Renal cortex interstitium (tissue), 15 donors: Measurements from ENCODE around the gene PEPD. TPM values are rescaled to one million over a fixed set of nuclear protein-coding genes. Genes with fewer than 3 reads are reported as not detected.
"Not testable (repeated sequence)": the region's sequence is repeated elsewhere in the genome, so short reads cannot be mapped to it uniquely, and the experiment has no call there.

Experiments used
- DNase-seq, 11 donors: peaks; one replicate each; pipeline ENCODE4 v3.0.0-alpha.2; 2013; ENCODE audit warnings: low read depth in 9 of 11, low spot score in 4 of 11; ENCODE audit errors: extremely low read depth in 1 of 11
- long read RNA-seq, 16 experiments: transcript quantifications; one replicate each; lab custom pipeline, GENCODE V29; 2026
- polyA plus RNA-seq, 3 donors: library from polyadenylated mRNA; unstranded; fragments of 120-200 nt; gene quantifications; one replicate each; pipeline ENCODE4 v1.2.1, GENCODE V29; 2013; ENCODE audit not compliant: insufficient read length in 3 of 3

The PEPD gene
- 100 to 1,000 TPM; 106 to 122 (median 112) TPM for polyA plus RNA-seq
- long read RNA-seq, donor 1, transcript PEPD-201 (15 exons, 1,910 nt) = major isoform, 32 of 34 reads
- long read RNA-seq, donor 1, partial matches to known transcripts = 0 of 34 reads
- long read RNA-seq, donor 1, other reads (novel, unspliced or antisense) = 0 of 34 reads
- long read RNA-seq, donor 2, transcript PEPD-201 (15 exons, 1,910 nt) = major isoform, 28 of 60 reads
- long read RNA-seq, donor 2, transcript PEPD-211 (2 exons, 1,763 nt) = minor isoform, 7 of 60 reads
- long read RNA-seq, donor 2, partial matches to known transcripts = 25 of 60 reads
- long read RNA-seq, donor 2, other reads (novel, unspliced or antisense) = 0 of 60 reads
- long read RNA-seq, donor 3, transcript PEPD-211 (2 exons, 1,763 nt) = minor isoform, 6 of 99 reads
- long read RNA-seq, donor 3, transcript PEPD-201 (15 exons, 1,910 nt) = major isoform, 48 of 99 reads
- long read RNA-seq, donor 3, partial matches to known transcripts = 45 of 99 reads
- long read RNA-seq, donor 3, other reads (novel, unspliced or antisense) = 0 of 99 reads
- long read RNA-seq, donor 4, transcript PEPD-201 (15 exons, 1,910 nt) = major isoform, 36 of 43 reads
- long read RNA-seq, donor 4, partial matches to known transcripts = 6 of 43 reads
- long read RNA-seq, donor 4, other reads (novel, unspliced or antisense) = 0 of 43 reads
- long read RNA-seq, donor 5, transcript PEPD-201 (15 exons, 1,910 nt) = major isoform, 53 of 60 reads
- long read RNA-seq, donor 5, partial matches to known transcripts = 5 of 60 reads
- long read RNA-seq, donor 5, other reads (novel, unspliced or antisense) = 0 of 60 reads
- long read RNA-seq, donor 6, transcript PEPD-201 (15 exons, 1,910 nt) = major isoform, 24 of 37 reads
- long read RNA-seq, donor 6, transcript PEPD-211 (2 exons, 1,763 nt) = minor isoform, 5 of 37 reads
- long read RNA-seq, donor 6, partial matches to known transcripts = 0 of 37 reads
- long read RNA-seq, donor 6, other reads (novel, unspliced or antisense) = 6 of 37 reads
- long read RNA-seq, donor 7, transcript PEPD-201 (15 exons, 1,910 nt) = major isoform, 46 of 81 reads
- long read RNA-seq, donor 7, partial matches to known transcripts = 31 of 81 reads
- long read RNA-seq, donor 7, other reads (novel, unspliced or antisense) = 0 of 81 reads
- long read RNA-seq, donor 8, transcript PEPD-201 (15 exons, 1,910 nt) = major isoform, 90 of 205 reads
- long read RNA-seq, donor 8, transcript PEPD-211 (2 exons, 1,763 nt) = minor isoform, 11 of 205 reads
- long read RNA-seq, donor 8, partial matches to known transcripts = 98 of 205 reads
- long read RNA-seq, donor 8, other reads (novel, unspliced or antisense) = 5 of 205 reads
- long read RNA-seq, donor 9, transcript PEPD-201 (15 exons, 1,910 nt) = major isoform, 24 of 33 reads
- long read RNA-seq, donor 9, partial matches to known transcripts = 6 of 33 reads
- long read RNA-seq, donor 9, other reads (novel, unspliced or antisense) = 0 of 33 reads
- long read RNA-seq, donor 10, transcript PEPD-201 (15 exons, 1,910 nt) = major isoform, 38 of 42 reads
- long read RNA-seq, donor 10, partial matches to known transcripts = 0 of 42 reads
- long read RNA-seq, donor 10, other reads (novel, unspliced or antisense) = 0 of 42 reads
- long read RNA-seq, donor 11, transcript PEPD-201 (15 exons, 1,910 nt) = major isoform, 30 of 31 reads
- long read RNA-seq, donor 11, partial matches to known transcripts = 0 of 31 reads
- long read RNA-seq, donor 11, other reads (novel, unspliced or antisense) = 0 of 31 reads
- long read RNA-seq, donor 12, transcript PEPD-201 (15 exons, 1,910 nt) = major isoform, 7 of 18 reads
- long read RNA-seq, donor 12, partial matches to known transcripts = 9 of 18 reads
- long read RNA-seq, donor 12, other reads (novel, unspliced or antisense) = 0 of 18 reads
- long read RNA-seq, donor 13, transcript PEPD-211 (2 exons, 1,763 nt) = minor isoform, 8 of 92 reads
- long read RNA-seq, donor 13, transcript PEPD-201 (15 exons, 1,910 nt) = major isoform, 72 of 92 reads
- long read RNA-seq, donor 13, partial matches to known transcripts = 12 of 92 reads
- long read RNA-seq, donor 13, other reads (novel, unspliced or antisense) = 0 of 92 reads
- long read RNA-seq, donor 14, transcript PEPD-201 (15 exons, 1,910 nt) = major isoform, 40 of 42 reads
- long read RNA-seq, donor 14, partial matches to known transcripts = 0 of 42 reads
- long read RNA-seq, donor 14, other reads (novel, unspliced or antisense) = 0 of 42 reads
- long read RNA-seq, donor 15, transcript PEPD-211 (2 exons, 1,763 nt) = minor isoform, 6 of 28 reads
- long read RNA-seq, donor 15, transcript PEPD-201 (15 exons, 1,910 nt) = major isoform, 22 of 28 reads
- long read RNA-seq, donor 15, partial matches to known transcripts = 0 of 28 reads
- long read RNA-seq, donor 15, other reads (novel, unspliced or antisense) = 0 of 28 reads
- long read RNA-seq, donor 16, transcript PEPD-201 (15 exons, 1,910 nt) = major isoform, 97 of 148 reads
- long read RNA-seq, donor 16, transcript PEPD-211 (2 exons, 1,763 nt) = minor isoform, 5 of 148 reads
- long read RNA-seq, donor 16, partial matches to known transcripts = 39 of 148 reads
- long read RNA-seq, donor 16, other reads (novel, unspliced or antisense) = 7 of 148 reads

- DNase-seq = peak; percentile 62 to 88 (median 83)
Observed at GRCh38 chr19:33521480-33522370, at the start of gene PEPD. Gene PEPD (minus strand): TSS chr19:33521791. CDS start chr19:33521760, 31 bp downstream.

GRCh38 chr19:33569821-33570220 is 48.2 kb upstream of the PEPD start:
- no peak for DNase-seq

DNA sequence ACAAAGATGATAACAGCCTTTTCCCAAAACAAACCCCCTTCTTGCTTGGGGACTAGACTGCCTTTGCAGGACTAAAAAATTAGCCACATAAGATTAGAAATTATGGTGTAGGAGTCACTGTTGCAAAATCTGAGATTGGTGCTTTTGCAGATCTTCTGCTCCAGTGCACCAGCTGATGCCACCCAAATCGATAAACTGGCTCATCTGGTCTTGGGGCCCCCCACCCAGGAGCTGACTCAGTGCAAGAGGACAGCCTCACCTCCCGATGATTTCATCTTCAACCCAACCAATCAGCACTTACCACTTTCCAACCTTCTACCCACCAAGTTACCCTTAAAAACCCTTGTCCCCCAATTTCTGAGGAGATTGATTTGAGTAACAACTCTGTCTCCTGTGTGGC is 47.1 kb upstream of the PEPD start:
- DNase-seq = no peak

GRCh38 chr19:33564836-33565338 is 43.3 kb upstream of the PEPD start:
- DNase-seq = no peak

GRCh38 chr19:33562636-33563035 is 41.0 kb upstream of the PEPD start:
- DNase-seq = no peak

DNA sequence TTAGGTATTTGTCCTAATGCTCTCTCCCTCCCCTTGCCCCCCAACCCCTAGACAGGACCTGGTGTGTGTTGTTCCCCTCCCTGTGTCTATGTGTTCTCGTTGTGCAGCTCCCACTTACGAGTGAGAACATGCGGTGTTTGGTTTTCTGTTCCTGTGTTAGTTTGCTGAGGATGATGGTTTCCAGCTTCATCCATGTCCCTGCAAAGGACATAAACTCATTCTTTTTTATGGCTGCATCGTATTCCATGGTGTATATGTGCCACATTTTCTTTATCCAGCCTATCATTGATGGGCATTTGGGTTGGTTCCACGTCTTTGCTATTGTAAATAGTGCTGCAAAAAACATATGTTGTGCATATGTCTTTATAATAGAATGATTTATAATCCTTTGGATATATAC is 40.1 kb upstream of the PEPD start:
- not testable (repeated sequence) for DNase-seq

- no peak for DNase-seq
Observed at GRCh38 chr19:33561261-33561660, 39.7 kb upstream of the PEPD start.

GRCh38 chr19:33559996-33560395 is 38.4 kb upstream of the PEPD start:
- DNase-seq = no peak

- DNase-seq = no peak
Observed at GRCh38 chr19:33558856-33559255, 37.3 kb upstream of the PEPD start.

DNA sequence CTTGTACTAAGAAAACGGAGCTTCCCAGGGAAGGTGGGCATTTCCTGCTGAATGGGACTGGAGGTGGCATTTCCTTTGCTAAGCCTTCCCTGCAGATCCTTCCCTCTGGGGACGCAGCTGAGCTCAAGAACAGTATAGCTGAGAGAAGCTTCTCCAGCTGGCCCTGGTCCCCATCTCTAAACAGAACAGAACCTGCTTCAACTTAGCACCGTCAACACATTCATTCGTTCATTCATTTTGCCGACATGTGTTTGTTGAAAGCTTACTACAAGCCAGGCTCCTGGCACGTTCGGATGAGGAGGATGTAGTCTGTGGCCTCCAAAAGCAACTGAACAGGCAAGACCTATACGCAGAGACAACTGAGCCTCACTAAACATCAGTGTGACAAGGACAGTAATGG is 36.6 kb upstream of the PEPD start:
- DNase-seq = no peak

GRCh38 chr19:33557720-33558119 is 36.1 kb upstream of the PEPD start:
- DNase-seq = no peak

- DNase-seq = no peak
Observed at GRCh38 chr19:33557196-33557595, 35.6 kb upstream of the PEPD start.

- DNase-seq = no peak
Observed at GRCh38 chr19:33556261-33556660, 34.7 kb upstream of the PEPD start.

GRCh38 chr19:33555726-33556125 is 34.1 kb upstream of the PEPD start:
- DNase-seq = not testable (repeated sequence)

DNA sequence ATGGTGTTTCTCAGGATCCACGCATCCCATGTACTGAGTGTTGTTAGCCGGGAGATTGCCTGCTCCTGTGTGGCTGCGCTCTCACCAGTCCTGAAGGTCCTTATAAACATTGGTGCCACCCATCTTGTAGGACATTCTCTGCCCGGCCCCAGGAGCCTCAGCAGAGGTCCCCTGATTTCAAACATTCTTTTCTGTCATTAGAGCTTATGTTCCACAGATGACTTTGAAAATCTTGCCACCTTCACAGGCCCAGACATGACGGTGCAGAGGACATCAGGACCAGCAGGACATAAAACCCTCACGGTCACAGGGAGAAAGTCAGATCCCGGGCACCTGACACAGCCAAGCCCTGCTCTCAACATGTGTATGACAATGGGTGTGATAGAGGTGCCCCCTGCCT is 33.2 kb upstream of the PEPD start:
- no peak for DNase-seq
